HG03045 (cell line): Measurements from ENCODE around the gene ATG7.

ENCODE experiments used
- ATAC-seq: cut with Tn5 transposase; IDR thresholded peaks from one replicate; pipeline ENCODE4 v1.9.1; 2021; ENCODE audit warnings: mild to moderate bottlenecking, moderate library complexity; ENCODE audit not compliant: unreplicated experiment

ATG7 gene

DNA sequence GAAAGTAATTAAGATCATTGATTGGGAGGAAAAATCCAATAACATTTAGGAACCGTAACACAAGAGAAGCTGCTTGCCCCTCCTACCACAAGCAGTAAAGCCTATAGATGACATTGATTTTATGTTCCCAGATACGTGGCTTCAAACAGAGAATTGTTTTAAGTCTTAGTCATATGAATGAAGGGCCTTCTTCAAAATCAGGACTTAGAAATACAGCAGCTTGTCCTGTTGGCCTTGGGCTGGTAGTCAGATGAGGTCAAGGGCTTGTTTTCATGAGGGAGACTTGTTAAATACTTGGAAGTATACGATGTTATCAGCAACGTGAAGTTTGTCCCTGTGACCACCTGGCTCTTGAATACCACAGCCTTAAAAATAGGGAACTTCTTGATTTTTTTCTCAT lies 257.1 kb downstream of the ATG7 start:
- no peak for ATAC-seq

DNA sequence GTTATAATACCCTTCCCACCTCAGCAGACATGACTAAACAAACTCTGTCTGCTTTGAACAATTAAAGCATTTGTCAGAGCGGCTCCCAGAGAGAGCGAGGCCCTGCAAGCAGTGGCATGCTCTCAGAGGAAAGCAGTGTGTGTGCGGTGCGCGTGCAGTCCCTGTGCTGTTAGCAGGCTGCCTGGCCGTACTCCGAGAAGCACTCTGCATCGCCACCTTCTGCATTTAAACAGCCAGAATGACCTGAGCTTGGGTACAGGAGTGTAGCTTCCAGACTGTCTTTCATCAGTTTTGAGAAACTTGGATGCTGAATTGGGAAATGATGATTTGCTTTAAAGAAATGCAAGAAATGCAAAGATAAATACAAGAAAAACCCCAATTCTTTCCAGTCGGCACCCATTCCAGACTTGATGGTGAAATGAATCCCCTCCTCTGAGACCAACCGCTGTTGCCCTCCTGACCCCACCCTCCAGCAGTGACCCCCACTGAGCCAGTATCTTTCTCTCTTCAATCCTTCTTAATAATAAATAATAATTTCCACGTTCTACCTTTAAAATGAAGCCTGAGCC lies 258.0 kb downstream of the ATG7 start:
- no peak for ATAC-seq

DNA sequence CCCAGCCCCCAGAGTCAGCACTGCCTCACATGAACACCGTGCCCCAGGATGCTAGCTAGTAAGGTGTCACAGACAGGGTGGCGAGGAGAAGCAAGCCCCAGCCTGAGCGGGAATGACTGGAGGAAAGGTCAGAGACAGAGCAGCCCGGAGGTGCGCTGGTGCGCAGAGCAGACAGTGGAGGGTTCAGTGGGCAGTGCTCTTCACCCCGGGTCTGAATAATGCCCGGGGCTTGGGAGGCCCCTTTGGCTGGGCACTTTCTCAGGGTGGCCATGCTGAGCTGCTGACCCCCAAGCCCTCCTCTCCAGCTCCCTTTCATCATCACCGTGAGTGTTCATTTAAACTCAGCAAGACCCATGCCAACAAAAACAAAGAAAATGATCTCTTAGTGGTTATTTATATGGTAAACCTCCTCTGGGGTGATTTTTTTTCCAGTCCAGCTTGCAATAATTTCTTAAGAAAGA lies 260.8 kb downstream of the ATG7 start:
- no peak for ATAC-seq

DNA sequence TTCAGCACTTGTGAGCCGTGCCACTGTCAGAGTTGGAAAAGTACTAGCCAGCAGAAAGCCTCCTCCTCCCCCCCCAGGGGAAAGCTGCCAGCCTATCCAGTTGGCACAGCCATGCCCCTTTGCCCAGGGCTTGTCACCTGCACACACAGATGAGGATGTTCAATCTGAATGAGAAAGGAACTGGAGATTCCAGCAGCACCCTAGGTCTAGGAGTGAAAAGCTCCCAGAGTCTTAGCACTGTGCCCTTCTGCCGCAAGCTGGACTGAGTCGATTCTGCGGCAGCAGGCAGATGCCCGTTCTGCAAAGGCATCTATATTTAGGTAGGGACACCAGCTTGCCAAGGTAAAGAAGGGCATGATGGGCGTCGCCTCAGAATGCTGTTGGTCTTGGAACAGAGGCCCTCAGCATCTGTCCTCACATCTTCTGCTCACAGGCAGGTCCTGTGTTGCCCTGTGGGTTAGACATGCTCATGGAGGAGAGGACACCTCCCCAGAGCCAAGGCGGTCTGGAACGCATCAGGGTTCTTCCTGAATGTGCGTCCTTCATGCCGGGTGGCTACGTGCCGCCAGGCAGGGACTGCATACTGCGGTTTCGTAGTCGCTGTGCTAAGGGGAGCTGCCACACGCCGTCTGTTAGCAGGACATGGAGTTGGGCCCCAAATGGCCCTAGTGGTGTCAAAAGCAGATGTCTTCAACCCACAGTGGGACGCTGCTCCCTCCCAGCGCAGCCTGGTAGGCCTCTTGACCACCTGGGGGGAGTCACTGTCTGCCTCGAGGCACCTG lies 262.0 kb downstream of the ATG7 start:
- ATAC-seq: no peak

DNA sequence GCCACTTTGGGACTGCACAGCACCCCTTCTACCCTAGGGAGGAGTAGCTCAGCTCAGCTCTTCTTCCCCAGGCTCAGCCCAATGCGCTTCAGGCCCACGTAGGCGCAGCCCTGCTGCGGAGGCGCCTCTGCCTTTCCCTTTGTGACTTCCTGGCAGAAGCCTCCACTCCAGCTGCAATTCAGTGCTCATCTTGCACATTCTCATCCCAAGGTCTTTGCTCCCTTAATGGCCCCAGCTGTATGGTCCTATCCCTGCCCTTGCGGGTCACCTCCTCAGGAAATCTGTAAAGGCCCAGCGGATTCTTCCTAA lies 262.6 kb downstream of the ATG7 start:
- no peak for ATAC-seq

DNA sequence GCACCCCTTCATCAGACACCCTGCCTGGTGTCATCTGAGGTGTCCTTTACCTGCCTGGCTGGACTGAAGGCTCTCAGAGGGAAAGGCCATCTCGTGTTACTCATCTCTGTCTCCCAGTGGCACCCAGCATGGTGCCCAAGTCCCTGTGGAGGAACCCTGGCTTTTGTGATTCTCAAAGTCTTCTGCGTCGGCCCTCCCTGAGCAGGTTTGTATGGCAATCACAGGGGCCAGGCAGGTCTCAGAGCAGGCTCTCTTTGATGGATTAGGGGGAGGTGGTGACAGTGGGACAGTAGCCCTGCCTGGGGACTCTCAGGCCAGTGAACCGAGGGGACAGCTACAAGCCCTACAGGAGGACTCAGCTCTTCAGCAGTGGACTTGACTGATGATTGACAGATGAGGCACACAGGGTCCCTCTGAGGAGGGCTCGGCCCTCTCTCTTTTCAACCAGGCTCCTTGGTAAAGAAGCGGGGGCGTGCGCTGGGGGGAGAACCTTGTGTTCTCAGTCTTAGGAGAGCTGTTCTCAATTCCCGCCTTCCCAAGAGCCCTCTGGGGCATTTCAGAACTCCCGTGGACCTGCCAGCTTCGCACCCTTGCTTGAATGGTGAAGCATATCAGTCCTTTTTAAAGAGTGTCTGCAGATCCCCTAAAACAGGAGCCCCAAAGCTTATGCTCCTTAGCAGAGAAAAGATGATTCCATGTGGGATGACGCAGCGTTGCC lies 263.2 kb downstream of the ATG7 start:
- ATAC-seq: no peak

DNA sequence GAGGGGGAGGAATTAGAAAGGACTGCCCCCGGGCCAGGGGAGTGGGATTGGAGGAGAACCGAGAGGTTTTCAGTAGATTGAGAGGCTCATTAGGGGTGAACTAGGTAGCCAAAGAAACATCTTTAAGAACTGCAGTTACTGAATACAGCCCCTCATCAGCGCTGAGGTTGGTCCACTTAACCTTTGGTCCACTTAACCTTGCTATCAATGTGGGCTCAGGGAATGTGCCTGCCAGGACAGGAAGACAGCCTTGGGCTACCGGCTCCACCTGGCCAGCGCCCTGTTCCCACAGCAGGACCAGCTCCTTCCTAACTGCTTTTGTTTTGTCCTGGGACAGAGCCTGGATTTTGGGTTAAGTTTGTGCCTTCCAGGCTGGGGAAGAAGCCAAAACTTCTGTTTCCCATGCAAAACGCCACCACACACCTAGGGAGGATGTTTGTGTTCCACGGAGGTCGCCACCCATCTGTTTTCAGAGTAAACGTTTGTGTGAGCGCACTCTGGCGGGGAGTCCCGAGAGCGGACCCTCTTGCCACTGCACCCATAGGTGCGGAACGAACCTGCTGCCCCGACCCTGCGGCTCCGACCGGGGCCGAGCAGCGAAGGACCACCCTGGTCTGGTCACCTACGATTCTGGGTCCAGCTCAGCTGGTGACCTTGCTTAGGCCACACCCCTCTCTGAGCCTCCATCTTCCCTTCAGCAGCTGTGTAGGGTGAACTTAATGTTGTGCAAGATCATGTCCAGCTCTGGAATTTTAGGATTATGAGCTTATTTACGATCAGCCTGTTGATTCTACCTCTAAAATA lies 264.1 kb downstream of the ATG7 start:
- ATAC-seq: no peak

DNA sequence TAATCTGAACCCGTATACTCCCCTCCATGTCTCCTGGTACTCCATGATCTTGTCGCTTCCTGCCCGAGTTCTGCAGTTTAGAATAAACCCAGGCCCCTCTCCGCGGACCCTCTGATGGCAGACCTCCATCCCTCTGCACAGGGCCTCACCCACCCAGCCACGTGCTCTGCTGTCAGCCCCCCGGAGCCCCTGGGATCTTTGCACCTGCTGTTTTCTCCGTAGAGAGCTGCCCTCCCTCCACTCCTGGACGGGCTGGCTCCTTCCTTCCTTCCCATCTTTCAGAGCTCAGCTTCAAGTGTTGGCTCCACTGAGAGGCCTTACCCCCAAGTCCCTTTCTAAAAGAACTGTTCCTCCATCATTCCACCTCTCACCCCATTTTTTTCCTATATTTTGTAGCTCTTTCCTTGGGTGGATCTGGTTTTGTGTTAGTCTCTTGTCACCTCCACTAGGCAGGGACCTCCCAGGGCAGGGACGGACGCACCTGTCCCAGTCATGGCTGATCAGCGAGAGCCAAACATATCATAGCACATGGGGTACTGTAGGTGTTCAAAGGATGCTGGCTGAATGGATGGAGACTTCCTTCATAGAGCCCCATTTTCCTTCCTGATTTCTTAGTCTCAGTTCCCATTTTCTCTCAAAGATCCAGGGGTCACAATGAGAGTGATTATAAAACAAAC lies 264.9 kb downstream of the ATG7 start:
- ATAC-seq: no peak

DNA sequence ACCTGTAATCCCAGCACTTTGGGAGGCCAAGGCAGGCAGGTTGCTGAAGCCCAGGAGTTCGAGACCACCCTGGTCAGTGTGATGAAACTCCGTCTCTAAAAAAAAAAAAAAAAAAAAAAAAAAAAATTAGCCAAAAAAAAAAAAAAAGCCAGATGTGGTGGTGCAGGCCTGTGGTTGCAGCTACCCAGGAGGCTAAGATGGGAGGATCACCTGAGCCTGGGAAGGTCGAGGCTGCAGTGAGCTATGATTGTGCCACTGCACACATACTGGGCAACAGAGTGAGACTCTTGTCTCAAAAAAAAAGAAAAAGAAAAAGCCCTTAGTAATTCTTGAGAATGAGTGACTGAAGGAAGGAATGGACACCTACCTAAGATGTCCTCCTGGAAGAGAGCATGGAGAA lies 266.4 kb downstream of the ATG7 start:
- no peak for ATAC-seq

DNA sequence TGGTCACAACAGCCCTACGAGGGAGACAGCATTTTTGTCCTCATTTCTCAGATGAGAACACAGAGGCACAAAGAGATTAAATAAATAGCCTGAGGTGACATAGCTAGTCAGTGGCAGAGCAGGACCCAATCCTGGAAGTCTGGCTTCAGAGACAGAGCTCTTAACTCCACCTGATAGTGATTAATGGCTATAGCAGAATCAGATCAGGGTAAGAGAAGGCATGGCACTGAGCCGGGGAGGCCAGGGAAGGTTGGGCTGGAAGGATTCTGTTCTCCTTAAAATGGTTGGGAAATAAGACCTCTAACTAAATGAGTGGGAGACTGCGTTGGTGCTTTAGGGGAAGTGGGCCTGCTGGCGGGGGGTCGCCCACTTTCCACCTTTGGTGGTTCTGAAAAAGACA lies 267.0 kb downstream of the ATG7 start:
- no peak for ATAC-seq

DNA sequence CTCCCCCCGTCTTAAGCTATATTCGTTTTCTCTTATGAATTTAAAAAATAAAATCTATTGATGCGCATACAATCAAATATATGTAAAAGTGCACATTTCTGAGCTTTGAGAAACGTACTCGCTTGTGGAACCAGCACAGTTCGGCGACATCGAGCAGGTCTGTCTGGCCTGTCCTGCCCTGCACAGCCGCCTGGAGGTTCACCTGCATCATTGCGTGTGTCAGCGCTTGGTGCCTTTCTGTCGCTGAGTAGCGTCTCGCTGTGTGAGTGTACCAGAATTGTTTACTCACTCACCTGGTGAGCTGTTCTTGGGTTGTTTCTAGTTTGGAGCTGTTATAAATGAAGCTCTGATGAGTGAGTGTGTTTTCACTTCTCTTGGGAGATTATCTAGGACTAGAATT lies 267.5 kb downstream of the ATG7 start:
- ATAC-seq: no peak

DNA sequence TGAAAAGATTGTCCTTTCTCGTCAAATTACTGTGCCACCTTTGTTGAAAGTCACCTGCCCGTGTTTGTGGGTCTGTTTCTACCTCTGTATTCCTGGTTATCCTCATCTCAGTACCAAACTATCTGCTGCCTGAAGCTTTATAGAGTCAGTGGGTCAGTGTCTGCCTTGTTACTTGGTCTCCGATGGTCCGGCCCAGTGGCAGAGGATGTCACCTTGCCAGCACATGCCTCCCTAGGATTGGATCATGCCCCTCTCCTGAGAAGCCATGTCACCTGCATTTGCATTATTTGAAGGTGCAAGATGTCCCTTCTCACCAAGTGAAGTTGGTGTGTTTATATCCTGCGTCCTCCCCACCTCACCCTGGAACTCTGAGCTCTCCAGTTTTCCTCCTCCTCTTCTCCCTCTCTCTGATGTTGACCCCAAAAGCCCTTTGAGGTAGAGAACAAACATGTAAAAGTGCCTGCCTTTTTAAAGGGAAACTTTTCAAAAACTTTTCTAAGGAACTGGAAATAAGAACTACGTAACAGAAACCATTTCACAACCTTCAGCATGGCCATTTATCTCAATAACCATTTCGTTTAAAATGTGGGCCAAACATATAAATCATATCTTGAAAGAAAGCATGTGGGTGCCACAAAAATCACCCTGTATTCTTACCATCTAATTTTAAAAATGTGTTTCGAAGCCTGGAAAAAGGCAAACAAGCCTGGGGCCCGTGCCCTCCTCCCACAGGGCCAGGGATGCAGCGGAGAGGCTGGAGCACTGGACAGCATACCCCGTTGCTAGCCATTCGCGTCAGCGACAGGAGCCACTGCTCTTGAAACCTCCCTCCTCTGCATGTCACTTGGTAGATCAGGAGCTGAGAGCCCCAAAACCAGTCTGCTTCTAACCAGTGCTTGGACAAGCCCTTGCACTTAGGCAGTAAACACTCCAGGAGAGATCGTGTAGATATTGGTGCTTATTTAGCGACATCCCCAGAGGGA lies 269.4 kb downstream of the ATG7 start:
- no peak for ATAC-seq

DNA sequence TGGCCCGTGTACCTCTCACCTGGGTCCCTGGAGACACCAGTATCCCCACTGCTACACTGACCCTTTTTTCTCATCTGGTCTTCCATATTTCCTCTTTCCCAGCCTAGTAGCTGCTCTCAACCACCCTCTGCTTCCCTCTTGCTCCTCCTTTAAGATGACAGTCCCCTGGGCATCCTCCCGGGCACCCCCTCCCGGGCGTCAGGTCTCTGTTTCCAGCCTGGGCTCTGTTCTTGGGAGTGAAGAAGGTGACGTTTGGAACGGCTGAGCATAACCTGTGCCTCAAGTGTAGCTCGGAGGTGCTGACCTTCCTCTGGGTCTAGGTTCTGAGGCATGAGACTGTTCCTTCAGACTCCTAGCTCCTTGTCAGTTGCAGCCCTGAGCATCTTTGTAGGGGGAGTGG lies 270.4 kb downstream of the ATG7 start:
- ATAC-seq: no peak

DNA sequence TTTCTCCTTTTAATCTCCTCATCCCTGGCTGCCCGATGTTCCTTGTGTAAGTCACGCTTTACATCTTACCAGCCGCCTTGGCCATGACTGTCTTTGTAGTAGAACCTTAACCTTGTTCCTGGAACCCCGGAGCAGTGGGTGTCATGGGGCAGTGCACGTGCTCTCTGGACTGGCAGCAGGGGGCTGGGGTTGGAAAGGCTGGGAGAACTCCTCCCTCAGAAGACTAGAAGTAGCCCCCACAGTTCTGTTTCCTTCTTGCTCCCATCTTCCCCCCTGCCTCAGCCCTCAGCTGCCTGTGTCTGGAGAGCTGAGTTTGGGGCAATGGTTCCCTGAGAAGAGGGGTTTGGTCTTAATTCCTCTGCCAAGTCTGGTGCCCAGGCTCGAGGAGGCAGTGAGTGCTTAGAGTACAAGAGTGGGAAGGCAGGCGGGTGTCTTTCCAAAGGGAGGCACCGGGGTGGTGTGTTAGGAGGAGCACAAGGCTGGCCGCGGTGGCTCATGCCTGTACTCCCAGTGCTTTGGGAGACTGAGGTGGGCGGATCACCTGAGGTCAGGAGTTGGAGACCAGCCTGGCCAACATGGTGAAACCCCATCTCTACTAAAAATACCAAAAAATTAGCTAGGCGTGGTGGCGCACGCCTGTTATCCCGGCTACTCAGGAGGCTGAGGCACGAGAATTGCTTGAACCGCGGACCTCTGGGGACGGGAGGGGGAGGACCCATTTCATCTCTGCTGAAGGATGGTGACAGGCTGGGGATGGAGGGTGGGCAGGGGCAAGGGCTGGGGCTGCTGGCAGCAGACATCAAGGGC lies 271.1 kb downstream of the ATG7 start:
- ATAC-seq: no peak

DNA sequence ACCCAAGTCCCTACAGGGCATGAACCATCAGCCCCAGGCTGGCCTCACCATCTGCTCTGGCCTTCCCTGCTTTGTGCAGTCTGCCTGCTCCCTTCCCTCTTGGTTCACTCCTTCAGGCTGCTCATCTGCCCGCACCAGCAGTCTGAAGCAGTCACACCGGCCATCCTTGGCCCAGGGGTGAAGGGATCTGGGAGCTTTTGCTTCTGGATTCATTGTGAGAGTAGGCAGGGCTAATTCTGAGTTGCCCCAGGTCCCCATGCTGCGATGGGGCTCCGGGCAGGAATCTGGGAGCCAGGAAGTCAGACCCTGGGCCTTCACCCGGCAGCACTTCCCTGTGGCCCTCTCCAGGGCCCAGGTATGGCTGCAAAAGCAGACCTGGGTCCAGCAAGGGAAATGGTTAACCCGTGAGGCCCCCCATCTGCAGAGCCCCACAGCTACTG lies 271.8 kb downstream of the ATG7 start:
- ATAC-seq: no peak

DNA sequence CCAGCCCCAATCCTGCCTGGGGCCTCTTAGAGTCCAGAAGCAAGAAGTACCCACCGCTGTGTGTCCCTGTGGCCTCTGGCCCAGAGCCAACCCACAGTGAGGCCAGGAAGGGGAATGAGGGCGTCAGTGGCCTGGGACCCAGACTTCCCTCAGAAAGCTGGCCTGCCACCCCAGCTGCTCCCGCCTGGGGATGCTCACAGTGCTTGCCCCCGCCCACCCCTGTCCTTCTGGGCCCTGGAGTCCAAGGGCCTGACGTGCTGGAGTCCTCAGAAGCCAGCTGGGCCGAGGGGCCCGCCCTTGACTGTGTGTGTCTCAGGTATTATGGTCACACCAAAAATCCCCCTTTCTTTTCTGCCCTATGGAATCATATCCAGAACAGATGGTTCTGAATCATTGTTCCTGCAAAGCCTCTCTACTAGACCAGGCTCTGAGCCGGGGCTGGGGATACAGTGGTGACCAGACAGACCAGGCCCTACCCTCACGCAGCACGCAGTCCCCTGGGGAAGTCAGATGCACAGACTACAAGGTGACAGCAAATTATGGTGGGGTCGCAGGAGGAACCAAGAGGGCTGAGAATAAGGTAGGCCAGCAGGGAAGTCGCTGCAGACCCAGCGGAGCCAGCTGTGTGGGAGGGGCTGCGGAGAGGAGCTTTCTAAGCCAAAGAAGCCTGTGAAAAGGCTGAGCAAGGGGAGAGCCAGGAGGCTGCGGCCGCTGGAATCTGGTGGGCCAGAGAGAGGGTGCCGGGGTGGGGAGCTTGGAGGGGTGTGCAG lies 272.4 kb downstream of the ATG7 start:
- ATAC-seq: no peak

DNA sequence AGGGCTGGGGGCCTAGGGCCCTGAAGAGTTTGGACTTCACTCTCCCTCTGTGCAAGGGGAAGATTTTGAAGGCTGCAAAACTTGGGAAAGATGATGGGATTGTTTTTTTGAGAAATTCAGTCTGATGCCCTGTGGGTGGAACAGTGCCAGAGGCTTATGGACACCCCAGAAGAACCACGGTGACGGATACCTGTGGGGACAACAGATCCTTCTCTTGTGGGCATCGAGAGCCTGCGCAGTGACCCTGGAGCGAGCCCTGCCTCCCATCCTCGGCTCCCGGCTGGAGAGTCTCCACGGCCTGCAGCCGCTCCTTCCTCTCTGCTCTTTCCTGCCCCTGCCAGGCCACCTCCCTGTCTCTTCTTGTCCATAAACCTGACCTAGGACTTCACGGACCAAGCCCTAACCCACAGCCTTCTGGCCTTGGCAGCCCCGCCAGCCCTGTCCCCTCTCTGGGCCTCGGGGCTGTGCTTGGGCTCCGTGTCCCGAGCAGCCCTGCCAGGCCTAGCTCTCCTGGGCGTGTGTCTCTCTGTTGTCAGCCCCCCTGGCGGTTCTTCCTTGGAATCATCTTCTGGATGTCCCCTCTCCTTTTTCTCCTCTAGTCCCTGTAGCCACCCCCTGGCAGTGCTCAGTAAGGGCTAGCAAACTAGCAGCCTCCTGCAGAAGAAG lies 273.1 kb downstream of the ATG7 start:
- no peak for ATAC-seq
